ENCODE results near the gene ATOSA. TPM values are rescaled to one million over a fixed set of nuclear protein-coding genes. Genes with fewer than 3 reads are reported as not detected.

Gene ATOSA
- total and polyA plus RNA-seq, 9 donors: 21.3 to 74.6 (median 30.9) TPM

DNA sequence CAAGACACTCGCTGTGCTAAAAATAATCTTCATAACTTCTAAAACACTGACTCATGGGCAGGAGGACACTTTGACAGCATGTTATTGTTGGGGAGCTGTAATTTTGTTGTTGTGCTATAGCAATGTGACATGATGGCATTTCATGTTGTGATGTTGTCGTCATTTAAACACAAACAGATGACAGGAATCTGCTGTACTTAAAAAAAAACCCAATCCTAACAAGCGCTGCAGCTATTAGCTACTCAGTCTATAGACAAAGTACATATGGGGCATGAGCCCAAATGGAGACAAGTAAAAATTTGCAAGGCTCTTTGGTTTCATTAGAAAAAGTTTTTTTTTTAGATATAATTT, 828 bp upstream of the ATOSA start:
- H3K27me3 ChIP-seq: no peaks in the 10 kb centered on the region
- no peaks in the 10 kb centered on the region for H3K36me3 ChIP-seq
- no peak for DNase-seq
- H3K4me1 ChIP-seq (ENCODE audit: insufficient read depth): peaks cover 2% of the 10 kb centered on the region
- WGBS, 3 donors: 20 to 26% (median 22%) methylated on average over 3 of the region's 3 CpGs
- H3K9me3 ChIP-seq: no peaks in the 10 kb centered on the region
- TF ChIP-seq, protein P1, sequence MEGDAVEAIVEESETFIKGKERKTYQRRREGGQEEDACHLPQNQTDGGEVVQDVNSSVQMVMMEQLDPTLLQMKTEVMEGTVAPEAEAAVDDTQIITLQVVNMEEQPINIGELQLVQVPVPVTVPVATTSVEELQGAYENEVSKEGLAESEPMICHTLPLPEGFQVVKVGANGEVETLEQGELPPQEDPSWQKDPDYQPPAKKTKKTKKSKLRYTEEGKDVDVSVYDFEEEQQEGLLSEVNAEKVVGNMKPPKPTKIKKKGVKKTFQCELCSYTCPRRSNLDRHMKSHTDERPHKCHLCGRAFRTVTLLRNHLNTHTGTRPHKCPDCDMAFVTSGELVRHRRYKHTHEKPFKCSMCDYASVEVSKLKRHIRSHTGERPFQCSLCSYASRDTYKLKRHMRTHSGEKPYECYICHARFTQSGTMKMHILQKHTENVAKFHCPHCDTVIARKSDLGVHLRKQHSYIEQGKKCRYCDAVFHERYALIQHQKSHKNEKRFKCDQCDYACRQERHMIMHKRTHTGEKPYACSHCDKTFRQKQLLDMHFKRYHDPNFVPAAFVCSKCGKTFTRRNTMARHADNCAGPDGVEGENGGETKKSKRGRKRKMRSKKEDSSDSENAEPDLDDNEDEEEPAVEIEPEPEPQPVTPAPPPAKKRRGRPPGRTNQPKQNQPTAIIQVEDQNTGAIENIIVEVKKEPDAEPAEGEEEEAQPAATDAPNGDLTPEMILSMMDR (IDR thresholded peaks at IDR 0.05): no peak
- TF ChIP-seq EP300 (IDR thresholded peaks at IDR 0.05) (no peak), POLR2A (IDR thresholded peaks at IDR 0.05) (no peak)
- intact Hi-C loops (cut with DNase I): no loop called here
- no peak overlapping the region for H3K27ac ChIP-seq
- peak overlapping the region; percentile 98 for H3K4me3 ChIP-seq

DNA sequence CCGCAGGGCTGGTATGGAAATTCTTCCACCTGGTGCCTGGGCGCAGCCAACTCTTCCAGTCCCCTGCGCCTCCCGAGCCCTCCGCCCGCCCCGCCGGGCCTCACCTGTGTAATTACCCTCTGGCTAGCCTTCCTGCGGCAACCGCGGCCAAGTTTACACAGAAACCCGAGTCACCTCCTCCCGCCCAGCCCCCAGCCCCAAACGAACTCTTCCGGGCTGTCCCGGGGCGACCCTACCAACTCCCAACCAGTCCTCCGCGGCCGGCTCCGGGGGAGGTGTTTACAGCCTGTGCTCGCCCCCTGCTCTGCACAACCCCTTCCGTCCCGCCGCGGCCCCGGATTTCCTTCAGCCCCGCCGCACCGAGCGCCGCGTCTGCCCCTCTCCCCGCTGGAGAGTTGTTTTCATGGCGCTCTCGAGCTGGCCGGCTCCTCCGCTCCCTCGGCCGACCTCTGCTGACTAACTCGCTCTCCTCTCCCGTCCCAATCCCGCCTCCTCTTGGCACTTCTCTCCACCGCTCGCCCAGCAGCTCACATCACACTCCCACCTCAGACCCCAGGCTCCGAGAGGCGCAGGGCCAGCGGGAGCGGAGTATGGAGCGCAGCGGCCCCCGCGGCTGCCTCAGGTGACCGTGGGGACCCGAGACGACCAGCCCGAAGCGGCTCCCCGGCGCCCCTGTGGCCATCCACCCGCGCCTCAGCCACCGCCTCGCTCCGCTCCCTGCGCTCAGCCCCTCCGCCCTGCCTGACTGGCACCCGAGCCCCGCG, 538 bp downstream of the ATOSA start:
- 0 to 1% (median 0%) methylated on average over 67 to 70 of the region's 70 CpGs for WGBS, 3 donors
- peak overlapping the region; percentile 95 to 96 for H3K27ac ChIP-seq
- H3K9me3 ChIP-seq: no peaks in the 10 kb centered on the region
- H3K4me3 ChIP-seq: peak overlapping the region; percentile 98
- no peak for TF ChIP-seq POLR2A (IDR thresholded peaks at IDR 0.05)
- H3K4me1 ChIP-seq (ENCODE audit: insufficient read depth): peaks cover 2% of the 10 kb centered on the region
- no peaks in the 10 kb centered on the region for H3K36me3 ChIP-seq
- peak; percentile 56 to 80 (median 69) for DNase-seq
- no peaks in the 10 kb centered on the region for H3K27me3 ChIP-seq
- intact Hi-C loops (cut with DNase I): no loop called here

DNA sequence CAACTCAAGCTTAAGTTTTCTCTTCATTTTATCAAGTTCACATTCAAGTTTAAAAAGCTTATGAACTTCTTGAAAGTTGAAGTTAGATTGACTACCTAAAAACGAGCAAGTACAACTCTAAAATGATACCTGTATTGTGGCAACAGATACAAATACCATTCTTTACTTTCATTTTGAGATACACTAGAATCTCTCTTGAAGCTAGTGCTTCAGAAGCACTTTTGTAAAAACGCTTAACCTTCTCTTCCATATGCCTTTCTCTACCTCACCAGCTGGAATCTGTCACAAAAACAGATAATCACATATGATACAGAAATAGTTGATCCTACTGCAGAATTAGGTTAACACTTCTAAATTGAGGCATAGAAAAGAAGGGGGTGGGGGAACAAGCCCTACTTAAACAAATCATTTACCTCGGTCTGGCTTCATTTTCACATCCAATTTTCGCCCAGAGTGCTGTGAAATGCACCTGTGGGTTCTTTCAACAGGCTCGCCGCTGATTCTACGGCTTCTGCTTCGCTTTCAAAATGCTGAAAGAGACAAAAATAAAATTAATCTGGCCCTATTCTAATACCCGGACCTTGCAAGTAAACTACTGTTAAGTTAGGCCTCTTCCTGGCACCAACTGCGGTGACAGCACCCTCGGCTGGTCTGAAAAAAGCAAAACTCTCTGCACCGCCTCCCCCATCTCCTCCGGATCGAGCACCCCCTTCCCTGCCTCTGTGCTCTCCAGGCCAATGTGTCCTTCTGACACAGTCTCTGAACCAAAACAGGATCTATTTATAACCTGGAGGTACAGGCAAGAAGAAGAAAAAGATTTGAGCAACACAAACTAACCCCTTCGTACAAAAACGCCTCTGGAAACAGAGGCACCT, 1.4 kb downstream of the ATOSA start:
- peak overlapping the region; percentile 98 for H3K4me3 ChIP-seq
- no peaks in the 10 kb centered on the region for H3K9me3 ChIP-seq
- no peaks in the 10 kb centered on the region for H3K36me3 ChIP-seq
- H3K27me3 ChIP-seq: no peaks in the 10 kb centered on the region
- WGBS, 3 donors: 1 to 2% (median 2%) methylated on average over 16 of the region's 16 CpGs
- TF ChIP-seq, protein P1 (IDR thresholded peaks at IDR 0.05): no peak
- TF ChIP-seq POLR2A (IDR thresholded peaks at IDR 0.05) (no peak), EP300 (IDR thresholded peaks at IDR 0.05) (no peak)
- peak; percentile 62 to 75 (median 69) for DNase-seq
- intact Hi-C loops (cut with DNase I): no loop called here
- peak overlapping the region; percentile 95 to 96 for H3K27ac ChIP-seq
- peaks cover 2% of the 10 kb centered on the region for H3K4me1 ChIP-seq (ENCODE audit: insufficient read depth)

DNA sequence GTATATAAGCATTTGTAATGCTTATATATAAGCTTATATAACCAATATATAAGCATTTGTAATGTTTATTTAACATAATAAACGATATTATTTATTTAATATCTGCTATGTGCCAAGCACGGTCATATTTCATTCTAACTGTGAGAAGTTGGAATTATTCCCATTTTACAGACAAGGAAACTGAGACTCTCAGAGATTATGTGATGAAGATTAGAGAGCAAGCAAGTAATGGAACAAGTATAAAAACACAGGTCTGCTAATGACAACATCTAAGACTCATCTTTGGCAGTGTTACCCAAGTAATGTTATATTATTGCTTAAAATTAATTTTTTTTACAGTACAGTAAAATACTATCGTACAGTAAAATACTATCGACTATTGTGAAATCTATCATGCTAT, 4.4 kb downstream of the ATOSA start:
- no peak overlapping the region for H3K27ac ChIP-seq
- H3K4me3 ChIP-seq: no peak overlapping the region
- no peak for DNase-seq
- no peaks in the 10 kb centered on the region for H3K27me3 ChIP-seq
- no peaks in the 10 kb centered on the region for H3K4me1 ChIP-seq (ENCODE audit: insufficient read depth)
- intact Hi-C loops (cut with DNase I): no loop called here
- TF ChIP-seq POLR2A (IDR thresholded peaks at IDR 0.05) (no peak), EP300 (IDR thresholded peaks at IDR 0.05) (no peak)
- TF ChIP-seq, protein P1 (IDR thresholded peaks at IDR 0.05): no peak
- 70 to 88% (median 71%) methylated on average over 4 of the region's 4 CpGs for WGBS, 3 donors
- no peaks in the 10 kb centered on the region for H3K36me3 ChIP-seq
- no peaks in the 10 kb centered on the region for H3K9me3 ChIP-seq

DNA sequence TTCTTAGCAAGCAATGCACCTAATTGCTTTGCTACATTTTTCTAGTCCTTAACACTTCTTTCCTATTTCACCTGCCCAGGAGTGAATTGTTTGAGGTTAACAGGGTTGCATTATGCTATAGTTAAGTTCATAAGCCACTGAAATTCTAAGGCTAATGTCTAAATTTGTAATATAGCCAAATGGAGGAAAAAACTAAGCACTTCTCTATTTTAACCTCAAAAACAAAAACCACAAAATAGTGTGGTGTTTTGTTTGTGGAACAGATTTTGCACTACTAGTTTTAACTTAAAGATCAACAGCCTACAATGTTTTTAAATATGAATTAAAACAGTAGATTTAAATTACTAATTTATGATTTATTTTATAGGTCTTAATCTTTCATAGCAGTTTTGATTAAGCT, 5.5 kb downstream of the ATOSA start:
- Histone ChIP-seq H3K36me3 (no peaks in the 10 kb centered on the region), H3K4me1 (ENCODE audit: insufficient read depth) (no peaks in the 10 kb centered on the region), H3K27me3 (no peaks in the 10 kb centered on the region), H3K27ac (no peak overlapping the region), H3K9me3 (no peaks in the 10 kb centered on the region), H3K4me3 (no peak overlapping the region)
- DNase-seq: no peak
- TF ChIP-seq EP300 (IDR thresholded peaks at IDR 0.05): no peak
- TF ChIP-seq, protein P1 (IDR thresholded peaks at IDR 0.05): no peak
- TF ChIP-seq POLR2A (IDR thresholded peaks at IDR 0.05): no peak
- intact Hi-C loops (cut with DNase I): no loop called here

Measured in ovary (tissue), 9 donors.